ENCODE measurements around the gene TIAM1.

Gene TIAM1

DNA sequence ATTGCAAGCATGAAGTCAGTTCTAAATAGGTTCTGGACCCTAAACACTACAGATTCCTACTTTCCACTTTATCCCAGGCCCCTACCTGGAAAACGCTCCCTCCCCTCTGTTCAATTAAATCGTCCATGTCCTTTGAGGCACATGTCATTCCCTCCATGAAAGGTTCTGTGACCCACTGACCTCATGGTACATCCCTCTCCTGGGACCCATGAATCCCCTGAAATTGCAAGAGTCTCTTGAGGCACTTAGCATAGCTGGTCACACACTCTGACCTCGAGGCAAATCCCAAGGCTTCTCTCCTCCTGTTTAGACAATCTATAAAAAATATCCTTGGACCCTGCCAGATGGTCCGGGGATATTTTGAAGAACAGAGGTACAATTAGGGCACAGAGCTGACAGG is 271.5 kb downstream of the TIAM1 start:
- no peak for DNase-seq (ENCODE audit: extremely low read depth, low read depth)
- TF ChIP-seq CTCF (IDR thresholded peaks at IDR 0.05; ENCODE audit: low read depth, low read length) = no peak
